ENCODE data around the gene ZNF804B.

Gene ZNF804B

DNA sequence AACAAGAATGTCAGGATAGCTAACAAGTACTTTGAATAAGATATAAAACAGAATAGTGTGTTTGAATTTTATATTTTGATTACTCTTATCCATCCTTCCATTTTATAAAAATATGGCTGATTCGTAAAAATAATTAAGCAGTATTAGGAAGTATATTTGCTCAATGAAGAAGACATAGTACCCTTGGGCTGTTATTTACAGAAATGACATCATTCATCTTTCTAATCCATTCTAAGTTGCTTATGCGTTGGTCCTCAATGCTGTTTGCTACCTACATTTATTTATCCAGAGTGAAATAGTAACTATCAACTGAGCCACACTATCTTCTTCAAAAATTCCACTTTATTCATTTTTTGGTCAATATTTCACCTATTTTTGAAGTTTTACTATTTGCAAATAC is 2.1 kb upstream of the ZNF804B start:
- Histone ChIP-seq H3K4me3 (replicated peaks; ENCODE audit: low read depth, low read length) (no peak overlapping the region), H3K27me3 (replicated peaks; ENCODE audit: control insufficient read depth, insufficient read depth, low read length) (no peaks in the 10 kb centered on the region; the same call in 1 of the 2 replicates), H3K36me3 (ENCODE audit: control insufficient read depth, insufficient read depth, low read length) (no peaks in the 10 kb centered on the region)
- DNase-seq (ENCODE audit: extremely low read depth, insufficient read length), result no peak
- TF ChIP-seq, protein P1, sequence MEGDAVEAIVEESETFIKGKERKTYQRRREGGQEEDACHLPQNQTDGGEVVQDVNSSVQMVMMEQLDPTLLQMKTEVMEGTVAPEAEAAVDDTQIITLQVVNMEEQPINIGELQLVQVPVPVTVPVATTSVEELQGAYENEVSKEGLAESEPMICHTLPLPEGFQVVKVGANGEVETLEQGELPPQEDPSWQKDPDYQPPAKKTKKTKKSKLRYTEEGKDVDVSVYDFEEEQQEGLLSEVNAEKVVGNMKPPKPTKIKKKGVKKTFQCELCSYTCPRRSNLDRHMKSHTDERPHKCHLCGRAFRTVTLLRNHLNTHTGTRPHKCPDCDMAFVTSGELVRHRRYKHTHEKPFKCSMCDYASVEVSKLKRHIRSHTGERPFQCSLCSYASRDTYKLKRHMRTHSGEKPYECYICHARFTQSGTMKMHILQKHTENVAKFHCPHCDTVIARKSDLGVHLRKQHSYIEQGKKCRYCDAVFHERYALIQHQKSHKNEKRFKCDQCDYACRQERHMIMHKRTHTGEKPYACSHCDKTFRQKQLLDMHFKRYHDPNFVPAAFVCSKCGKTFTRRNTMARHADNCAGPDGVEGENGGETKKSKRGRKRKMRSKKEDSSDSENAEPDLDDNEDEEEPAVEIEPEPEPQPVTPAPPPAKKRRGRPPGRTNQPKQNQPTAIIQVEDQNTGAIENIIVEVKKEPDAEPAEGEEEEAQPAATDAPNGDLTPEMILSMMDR (IDR thresholded peaks at IDR 0.05; ENCODE audit: insufficient read depth, low read length, poor library complexity, severe bottlenecking), result no peak

DNA sequence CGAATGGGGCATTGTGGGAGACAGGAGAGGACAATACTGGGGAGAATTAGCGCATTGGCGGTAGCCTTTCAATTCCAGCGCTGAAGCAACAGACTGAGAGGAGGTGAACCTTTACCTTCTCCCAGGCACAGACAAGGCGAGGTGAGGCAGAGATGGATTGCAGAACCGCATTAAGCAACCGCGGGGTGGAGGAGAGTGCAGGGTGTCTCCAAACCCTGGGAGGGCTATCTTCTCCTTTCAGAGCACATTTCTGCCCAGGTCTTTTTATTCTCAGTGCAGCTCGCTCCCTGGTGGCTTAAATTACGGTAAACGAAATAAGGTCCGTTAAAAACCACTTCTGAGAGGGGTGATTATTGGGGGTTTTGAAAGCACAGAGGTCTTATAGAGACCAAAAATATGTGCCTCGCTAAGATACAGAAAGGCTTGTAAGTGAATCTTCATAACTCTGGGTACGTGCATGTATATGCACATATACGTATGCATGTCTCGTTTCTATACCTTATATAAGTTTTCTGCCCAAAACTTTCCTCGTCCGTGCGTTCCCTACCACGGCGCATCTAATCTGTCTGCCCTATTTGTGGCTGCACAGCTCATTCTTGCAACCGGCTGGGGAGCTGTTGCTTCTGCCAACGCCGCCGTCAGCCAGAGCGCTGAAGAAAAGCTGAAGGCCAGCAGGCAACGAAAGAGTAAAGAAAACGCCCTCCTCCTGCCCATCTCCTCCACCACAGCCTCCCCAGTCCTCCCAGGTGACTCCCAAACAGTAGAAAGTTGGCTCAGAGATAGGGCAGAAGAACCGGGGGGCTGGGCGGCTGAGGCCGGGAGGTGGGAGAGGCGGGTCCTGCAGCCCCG is 895 bp upstream of the ZNF804B start:
- no peak overlapping the region for H3K4me3 ChIP-seq (replicated peaks; ENCODE audit: low read depth, low read length)
- H3K27me3 ChIP-seq (replicated peaks; ENCODE audit: control insufficient read depth, insufficient read depth, low read length), result no peaks in the 10 kb centered on the region; the same call in 1 of the 2 replicates
- no peaks in the 10 kb centered on the region for H3K36me3 ChIP-seq (ENCODE audit: control insufficient read depth, insufficient read depth, low read length)
- DNase-seq (ENCODE audit: extremely low read depth, insufficient read length), result peak; percentile 3
- TF ChIP-seq, protein P1 (IDR thresholded peaks at IDR 0.05; ENCODE audit: insufficient read depth, low read length, poor library complexity, severe bottlenecking), result no peak

DNA sequence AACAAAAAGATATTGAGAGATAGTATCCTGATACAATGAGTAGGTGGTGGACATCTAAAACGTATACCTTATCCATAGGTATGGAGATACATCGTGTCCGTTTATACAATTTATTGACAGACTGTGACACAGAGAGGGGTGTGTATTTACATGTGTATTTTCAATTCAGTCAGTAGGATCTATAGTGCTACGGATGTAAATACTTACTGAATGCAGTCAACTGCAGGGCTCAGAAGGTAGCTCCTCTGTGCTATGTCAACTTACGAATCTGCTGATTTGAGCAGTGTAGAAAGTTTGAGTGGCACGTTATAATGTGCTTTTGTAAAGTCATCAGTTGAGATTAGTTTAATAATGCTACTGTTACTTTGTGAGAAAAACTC is 626 bp downstream of the ZNF804B start:
- no peak for DNase-seq (ENCODE audit: extremely low read depth, insufficient read length)
- Histone ChIP-seq H3K4me3 (replicated peaks; ENCODE audit: low read depth, low read length) (no peak overlapping the region), H3K27me3 (replicated peaks; ENCODE audit: control insufficient read depth, insufficient read depth, low read length) (no peaks in the 10 kb centered on the region; the same call in 1 of the 2 replicates), H3K36me3 (ENCODE audit: control insufficient read depth, insufficient read depth, low read length) (no peaks in the 10 kb centered on the region)
- TF ChIP-seq, protein P1 (IDR thresholded peaks at IDR 0.05; ENCODE audit: insufficient read depth, low read length, poor library complexity, severe bottlenecking), result no peak

DNA sequence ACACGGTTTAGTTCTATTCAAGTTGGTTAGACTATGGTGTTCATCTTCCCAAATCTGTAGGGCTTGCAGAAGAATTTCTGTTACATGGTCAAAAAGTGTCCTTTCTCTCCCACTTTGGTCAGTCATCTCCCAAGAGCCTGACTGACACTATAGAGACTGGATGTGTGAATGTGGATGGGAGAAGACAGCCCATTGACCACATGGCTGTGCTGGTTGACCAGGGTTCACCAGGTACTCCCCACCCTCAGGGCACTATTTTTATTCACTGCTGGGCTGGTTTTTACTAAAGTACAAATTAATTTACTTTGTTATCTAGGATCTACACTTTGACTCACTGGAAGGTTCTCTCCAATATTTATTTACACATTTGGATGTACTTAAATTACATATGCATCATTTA is 2.3 kb downstream of the ZNF804B start:
- Histone ChIP-seq H3K36me3 (ENCODE audit: control insufficient read depth, insufficient read depth, low read length) (no peaks in the 10 kb centered on the region), H3K27me3 (replicated peaks; ENCODE audit: control insufficient read depth, insufficient read depth, low read length) (no peaks in the 10 kb centered on the region; the same call in 1 of the 2 replicates), H3K4me3 (replicated peaks; ENCODE audit: low read depth, low read length) (no peak overlapping the region)
- TF ChIP-seq, protein P1 (IDR thresholded peaks at IDR 0.05; ENCODE audit: insufficient read depth, low read length, poor library complexity, severe bottlenecking), result no peak
- no peak for DNase-seq (ENCODE audit: extremely low read depth, insufficient read length)

DNA sequence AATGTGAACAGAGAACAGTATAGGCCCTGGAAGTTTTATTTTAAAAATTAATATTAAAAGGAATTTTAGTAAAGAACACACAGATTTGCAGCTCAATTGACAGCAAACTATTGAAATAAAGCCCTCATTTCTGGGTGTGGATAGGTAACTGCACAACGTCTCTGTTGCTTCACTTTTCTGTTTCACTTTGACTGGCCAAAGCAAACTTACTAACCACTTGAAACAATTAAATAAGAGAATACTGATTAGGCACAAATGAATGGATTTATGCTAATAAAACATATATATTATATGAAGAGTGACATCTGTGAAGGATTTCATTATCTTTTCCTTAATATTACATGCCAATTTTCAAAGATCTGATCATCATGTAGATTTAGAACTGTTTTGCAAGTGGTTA is 11.9 kb downstream of the ZNF804B start:
- Histone ChIP-seq H3K27me3 (replicated peaks; ENCODE audit: control insufficient read depth, insufficient read depth, low read length) (no peaks in the 10 kb centered on the region), H3K4me3 (replicated peaks; ENCODE audit: low read depth, low read length) (no peak overlapping the region), H3K36me3 (ENCODE audit: control insufficient read depth, insufficient read depth, low read length) (no peaks in the 10 kb centered on the region)
- no peak for DNase-seq (ENCODE audit: extremely low read depth, insufficient read length)
- TF ChIP-seq, protein P1 (IDR thresholded peaks at IDR 0.05; ENCODE audit: insufficient read depth, low read length, poor library complexity, severe bottlenecking), result no peak

All from GM06990 (cell line).